Stimulated activated CD4-positive, alpha-beta T cell treated with anti-CD3 and anti-CD28 coated beads, TNF-alpha, amount 100 ng/mL, for 4 hours (primary cell): ENCODE measurements around the gene IARS1.

Source experiments
- DNase-seq, 3 experiments: peaks; one replicate each; pipeline ENCODE4 v3.0.0-alpha.2; 2020; ENCODE audit warnings: low read depth in 3 of 3

IARS1 gene

DNA sequence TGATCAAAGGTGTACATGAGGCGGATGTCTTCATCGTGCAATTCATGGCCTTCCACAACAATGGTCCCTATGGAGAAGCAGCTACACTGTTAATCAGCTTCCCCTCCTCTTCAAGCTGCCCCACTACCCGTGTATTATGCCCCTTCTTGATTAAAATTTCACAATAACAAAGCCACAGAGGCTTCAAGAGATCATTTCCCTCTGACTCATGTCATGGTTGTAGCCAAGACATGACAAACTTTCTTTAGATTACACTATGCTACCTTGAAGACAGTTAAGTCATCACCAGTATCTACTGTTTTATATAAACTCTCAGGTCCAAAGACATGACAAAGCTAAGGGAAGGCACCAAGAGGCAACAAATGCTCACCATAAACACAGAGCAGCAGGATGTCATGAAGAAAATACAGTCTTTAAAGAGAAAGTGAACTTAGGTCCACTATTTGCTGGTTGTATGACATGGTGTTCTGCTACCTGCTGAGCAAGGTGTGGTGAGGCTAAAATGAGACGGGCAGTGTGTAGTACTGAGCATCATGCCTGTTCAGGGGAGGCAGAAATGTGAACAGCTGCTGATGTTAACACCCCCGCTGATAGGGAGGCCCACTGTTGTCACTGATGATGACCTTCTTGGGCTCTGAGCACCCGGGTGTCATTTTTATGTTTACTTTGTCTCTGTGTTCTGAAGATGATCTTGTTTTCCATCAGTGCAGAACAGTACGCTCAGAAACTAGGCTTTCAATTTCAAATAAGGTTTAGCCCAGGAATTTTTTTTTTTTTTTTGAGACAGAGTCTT is 48.3 kb downstream of the IARS1 start:
- no peak for DNase-seq
